CD4-positive, alpha-beta T cell treated with Interleukin-10 for 1 hour (primary cell): ENCODE measurements around the gene PTPRR.
"Not testable (repeated sequence)": the region's sequence is repeated elsewhere in the genome, so short reads cannot be mapped to it uniquely, and the experiment has no call there.

ENCODE experiments used
- DNase-seq: peaks from one replicate; pipeline ENCODE4 v3.0.0-alpha.2; 2020

Gene PTPRR

DNA sequence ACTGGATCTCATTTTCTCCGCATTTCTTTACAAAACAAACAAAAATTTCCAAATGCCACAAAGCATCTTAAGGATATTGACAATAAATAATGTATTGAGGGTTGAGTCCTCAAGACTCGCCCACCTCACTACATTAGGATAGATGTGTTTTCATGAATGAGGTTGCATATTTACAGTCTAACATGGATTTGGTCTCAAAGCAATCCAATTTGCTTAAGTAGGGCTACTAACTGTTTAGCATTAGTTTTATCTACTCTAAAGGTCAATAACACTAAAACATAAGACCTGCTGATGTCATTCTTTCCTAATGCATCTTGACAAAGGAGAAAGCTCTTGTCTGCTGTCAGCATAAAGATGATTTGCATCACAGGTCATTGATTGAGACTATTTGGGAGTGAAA lies 82.4 kb downstream of the PTPRR start:
- no peak for DNase-seq

DNA sequence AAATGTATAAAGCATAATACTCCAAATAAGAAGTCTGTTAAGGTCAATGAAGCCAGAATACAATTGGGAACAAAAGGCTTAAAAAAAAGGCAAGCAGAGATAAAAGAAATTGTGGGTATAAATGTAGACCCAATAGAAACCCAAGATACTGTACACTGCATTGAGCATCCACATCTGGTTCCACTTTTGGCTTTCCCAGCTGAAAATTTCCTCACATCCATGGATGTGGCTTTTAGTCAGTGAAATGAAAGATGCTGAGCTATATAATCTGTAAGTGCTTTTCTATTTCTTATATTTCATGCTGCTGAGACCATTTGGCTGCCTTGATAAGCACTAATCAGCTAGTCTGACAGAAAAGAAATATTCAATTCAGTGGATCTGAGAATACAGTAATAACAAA lies 83.5 kb downstream of the PTPRR start:
- no peak for DNase-seq

GRCh38 chr12:70835948-70836347 lies 84.6 kb downstream of the PTPRR start:
- DNase-seq, result no peak

GRCh38 chr12:70831543-70831942 lies 89.0 kb downstream of the PTPRR start:
- DNase-seq, result no peak

- DNase-seq, result no peak
Measured at GRCh38 chr12:70830221-70831061, 90.1 kb downstream of the PTPRR start.

DNA sequence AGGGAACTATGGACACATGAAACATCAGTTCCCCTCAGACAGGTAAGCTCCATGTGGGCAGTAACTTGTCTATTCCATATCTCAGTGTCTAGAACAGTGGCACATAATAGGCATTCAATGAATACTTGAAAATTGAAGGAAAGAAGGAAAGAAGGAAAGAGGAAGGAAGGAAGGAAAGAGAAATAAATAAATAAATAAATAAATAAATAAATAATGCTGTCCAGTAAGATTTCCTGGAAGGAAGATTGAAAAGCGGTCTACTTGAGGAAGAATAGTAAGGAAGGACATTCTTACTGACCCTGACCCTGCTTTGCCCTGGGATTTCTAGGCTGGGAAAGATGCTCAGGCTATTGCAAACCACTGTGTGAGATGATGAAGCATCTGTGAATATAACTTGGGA lies 91.5 kb downstream of the PTPRR start:
- no peak for DNase-seq

DNA sequence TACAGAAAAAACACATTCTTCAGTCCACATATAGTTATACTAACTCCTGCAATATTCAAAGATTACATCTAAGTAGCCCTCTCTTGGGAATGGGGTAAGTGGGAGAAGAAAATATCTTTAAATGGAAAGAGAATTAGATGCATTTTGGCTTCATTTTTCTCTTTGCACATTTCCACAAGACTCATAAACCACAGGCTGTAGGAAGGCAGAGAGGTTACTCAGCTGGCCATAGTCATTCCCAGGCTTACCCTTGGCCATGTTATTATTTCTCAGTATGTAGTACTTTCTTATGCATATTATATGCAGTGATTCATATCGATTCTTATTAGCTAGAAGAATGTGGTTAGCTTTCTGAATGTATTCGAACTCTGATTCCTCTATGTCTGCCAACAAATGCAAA lies 92.2 kb downstream of the PTPRR start:
- no peak for DNase-seq

GRCh38 chr12:70826156-70826555 lies 94.4 kb downstream of the PTPRR start:
- no peak for DNase-seq

DNA sequence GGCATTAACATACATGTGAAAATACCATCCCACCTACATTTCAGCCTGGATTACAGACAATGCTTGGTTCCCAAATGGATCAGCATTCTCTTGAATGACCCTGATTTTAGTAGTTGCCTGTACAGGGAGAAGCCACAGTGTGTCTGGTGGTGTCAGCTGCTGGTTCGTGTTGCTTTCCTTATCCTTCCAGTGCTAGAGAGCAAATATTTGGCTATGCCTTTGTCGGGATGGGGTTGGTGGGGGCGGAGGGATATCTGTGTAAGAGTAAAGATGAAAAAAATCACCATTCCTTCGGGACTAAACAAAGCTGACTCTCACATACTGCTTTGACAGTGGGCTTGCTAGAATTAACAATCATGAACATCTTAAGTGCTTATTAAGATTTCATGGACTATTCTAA lies 96.0 kb downstream of the PTPRR start:
- no peak for DNase-seq

GRCh38 chr12:70823182-70823976 lies 97.2 kb downstream of the PTPRR start:
- no peak for DNase-seq

DNA sequence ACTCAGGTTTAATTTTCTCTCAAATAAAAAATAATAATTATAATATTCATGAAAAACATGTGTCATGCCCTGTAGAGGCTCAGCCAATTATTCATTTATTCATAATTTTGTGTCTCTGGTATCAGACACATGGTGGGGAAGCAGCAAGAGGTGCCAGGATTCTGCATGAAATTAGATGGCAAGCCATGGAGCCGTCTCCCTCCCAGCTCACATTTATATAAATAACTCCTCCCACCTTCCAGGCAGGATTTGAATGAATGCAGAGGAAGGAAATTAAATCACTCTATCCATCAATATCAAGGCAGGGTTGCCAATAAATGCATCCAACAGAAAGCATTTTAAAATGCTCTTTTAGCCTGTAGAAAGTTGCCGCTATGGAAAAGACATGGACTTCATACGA lies 98.1 kb downstream of the PTPRR start:
- no peak for DNase-seq

- no peak for DNase-seq
Measured at GRCh38 chr12:70815971-70816391, 104.6 kb downstream of the PTPRR start.

GRCh38 chr12:70815056-70815455 lies 105.5 kb downstream of the PTPRR start:
- DNase-seq, result no peak

DNA sequence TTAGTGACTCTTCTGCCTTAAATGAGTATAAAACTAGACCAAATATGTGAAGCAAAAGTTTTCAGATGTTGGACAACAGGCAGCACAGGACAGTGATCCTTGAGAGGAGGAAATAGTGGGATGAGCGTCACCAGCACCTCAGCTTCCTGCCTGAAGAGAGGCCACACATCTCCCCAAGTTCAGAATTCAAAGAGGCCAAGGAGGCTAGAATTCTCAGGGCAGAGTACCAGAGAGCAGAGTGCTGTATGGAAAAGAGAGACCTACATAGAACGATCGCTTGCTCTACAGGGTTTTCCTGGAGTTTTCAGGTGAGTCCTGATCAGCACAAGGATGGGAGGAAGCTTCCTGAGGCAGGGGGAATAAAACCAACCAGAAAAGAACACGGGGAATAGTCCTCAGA lies 107.0 kb downstream of the PTPRR start:
- DNase-seq, result no peak

GRCh38 chr12:70812136-70812535 lies 108.4 kb downstream of the PTPRR start:
- DNase-seq, result no peak

- no peak for DNase-seq
Measured at GRCh38 chr12:70809887-70810286, 110.7 kb downstream of the PTPRR start.

GRCh38 chr12:70807993-70808392 lies 112.5 kb downstream of the PTPRR start:
- not testable (repeated sequence) for DNase-seq

GRCh38 chr12:70806827-70807226 lies 113.7 kb downstream of the PTPRR start:
- DNase-seq, result no peak

DNA sequence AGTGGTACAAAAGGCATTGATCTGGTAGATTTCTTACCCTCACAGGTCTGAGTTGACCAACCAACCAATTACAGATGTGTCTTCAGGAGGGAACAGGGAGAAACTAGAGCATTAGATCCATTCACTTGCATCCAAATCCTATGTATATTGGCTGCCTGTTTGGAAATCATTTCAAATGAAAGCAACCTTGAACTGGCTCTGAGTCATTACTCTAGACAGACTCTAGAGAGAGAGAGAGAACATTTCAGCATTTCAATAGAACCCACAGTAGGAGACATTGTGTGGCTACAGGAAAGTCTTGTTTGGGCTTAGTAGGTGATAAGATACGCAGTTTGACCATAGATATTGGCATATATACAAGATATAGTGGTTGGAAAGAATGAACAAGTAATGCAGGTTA lies 114.5 kb downstream of the PTPRR start:
- no peak for DNase-seq

DNA sequence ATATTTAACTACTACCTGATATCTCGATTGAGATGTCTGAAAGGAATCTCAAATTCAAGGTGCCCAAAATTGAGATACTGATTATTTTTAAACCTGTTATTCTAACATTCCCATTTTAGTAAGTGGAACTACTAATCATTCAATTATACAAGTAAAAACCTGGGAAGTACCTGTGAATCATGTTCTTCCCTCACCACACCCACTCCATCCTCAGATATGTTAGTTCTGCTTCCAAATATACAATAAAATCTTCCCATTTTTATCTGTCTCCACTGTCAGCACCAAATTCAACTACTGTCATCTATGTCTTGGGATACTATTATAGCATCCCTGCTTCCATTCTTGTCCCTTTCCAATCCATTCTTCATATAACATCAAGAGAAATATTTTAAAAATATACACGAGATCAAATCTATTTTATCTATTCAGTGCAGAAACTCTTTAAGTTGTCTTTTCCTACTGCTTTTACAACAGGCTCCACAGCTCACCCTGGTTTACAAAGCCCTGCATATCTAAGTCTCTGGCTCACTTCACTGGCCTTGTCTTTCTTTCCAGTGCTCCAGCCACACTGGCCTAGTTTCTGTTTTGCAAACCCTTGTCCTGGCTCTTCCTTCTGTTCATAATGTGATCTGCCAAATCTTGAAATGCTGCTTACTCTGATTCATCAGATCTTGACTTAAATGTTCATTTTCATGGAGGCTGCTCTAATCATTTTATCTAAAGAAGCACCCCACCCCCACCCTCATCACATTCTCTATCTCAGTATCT lies 122.3 kb downstream of the PTPRR start:
- no peak for DNase-seq

DNA sequence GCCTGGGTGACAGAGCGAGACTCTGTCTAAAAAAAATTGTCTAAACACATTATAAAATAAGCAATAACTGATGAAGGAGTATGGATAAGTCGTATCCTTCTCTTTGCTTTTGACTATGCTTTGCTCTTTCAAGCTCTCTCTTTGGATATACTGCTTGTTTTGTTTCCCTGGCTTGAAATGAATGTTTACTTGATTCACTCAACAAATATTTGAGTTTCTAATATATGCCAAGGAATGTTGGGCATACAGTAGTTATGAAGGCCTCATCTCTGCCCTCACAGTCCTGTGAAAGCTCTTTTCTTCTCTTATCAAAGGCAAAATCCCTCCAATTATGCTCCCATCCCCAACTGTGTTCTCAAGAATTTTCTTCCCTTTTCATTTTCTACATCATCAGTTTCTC lies 123.5 kb downstream of the PTPRR start:
- no peak for DNase-seq

DNA sequence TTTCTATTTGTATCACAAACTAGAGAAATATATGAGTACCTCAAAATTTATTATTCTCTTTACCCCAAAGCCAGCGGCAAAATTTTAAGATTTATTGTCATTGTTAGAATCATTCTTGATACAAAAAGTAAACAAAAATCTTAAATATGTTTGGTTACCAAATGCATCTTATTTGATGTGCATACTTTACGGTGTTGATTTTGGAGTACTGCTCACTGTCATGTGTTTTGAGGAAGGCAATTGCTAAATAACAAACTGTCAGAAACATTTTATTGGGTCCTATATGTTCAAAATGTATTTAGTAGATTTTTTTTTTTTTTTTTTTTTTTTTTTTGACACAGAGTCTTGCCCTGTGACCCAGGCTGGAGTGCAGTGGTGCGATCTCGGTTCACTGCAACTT lies 124.9 kb downstream of the PTPRR start:
- no peak for DNase-seq

GRCh38 chr12:70794131-70794530 lies 126.4 kb downstream of the PTPRR start:
- DNase-seq, result no peak

GRCh38 chr12:70788774-70789173 lies 131.8 kb downstream of the PTPRR start:
- no peak for DNase-seq
